Caki2 (cell line): ENCODE data around the gene UTP3. TPM values are rescaled to one million over a fixed set of nuclear protein-coding genes. Genes with fewer than 3 reads are reported as not detected.

ENCODE experiments used
- DNase-seq: peaks from one replicate; pipeline ENCODE4 v3.0.0-alpha.2; 2015; ENCODE audit warnings: low read depth
- in situ Hi-C: cut with HindIII; loops from 2 replicates; pipeline ENCODE4 v1.10.0; 2016; ENCODE audit warnings: low sequenced_read_pairs, low pct_unique_long_range_greater_than_20kb, mixed read lengths
- total RNA-seq: library from RNA; depleted of rRNA; stranded (reverse); fragments of >200 nt; shearing (Covaris generic); gene quantifications from 2 replicates; pipeline ENCODE4 v1.2.3, GENCODE V29; 2014; ENCODE audit warnings: low replicate concordance; rRNA removed

UTP3 gene
- total RNA-seq, 1 experiment from 2014 or later = 9.5 TPM

- in situ Hi-C loops = no loop called here
- DNase-seq = no peak
Measured at GRCh38 chr4:70737409-70737808, 49.1 kb downstream of the UTP3 start.

DNA sequence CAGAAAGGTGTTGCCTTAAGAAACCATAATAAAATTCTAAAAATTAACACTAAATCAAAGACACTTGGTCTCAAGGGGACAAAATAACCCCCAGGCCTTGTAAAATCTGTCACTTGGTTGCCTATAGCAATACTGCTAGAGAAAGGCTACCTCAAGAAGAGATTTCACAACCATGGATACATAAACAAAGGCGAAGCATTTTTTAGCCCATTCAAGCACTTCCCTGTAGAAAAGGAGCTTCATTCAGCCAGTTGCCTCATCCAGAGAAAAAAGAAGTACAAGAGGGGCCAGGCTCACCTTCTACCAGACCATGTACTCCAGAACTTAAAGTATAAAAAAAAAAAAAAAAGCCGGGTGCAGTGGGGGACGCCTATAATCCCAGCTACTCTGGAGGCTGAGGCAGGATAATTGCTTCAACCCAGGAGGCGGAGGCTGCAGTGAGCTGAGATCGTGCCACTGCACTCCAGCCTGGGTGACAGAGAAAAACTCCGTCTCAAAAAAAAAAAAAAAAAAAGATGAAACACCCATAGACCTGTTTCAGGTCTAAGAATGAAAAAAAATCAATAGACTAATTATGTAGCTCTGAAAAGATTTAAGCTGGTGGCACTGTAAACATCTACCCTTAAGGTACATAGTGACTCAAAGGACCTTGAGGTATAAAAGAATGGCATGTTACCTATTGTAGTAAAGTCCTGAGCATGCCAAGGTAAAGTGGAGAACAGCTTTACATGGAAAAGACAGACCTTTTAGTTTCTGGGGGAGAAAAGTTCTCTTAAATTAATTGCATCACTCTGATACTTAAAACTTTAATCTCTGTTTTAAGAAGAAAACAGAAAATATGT lies 51.4 kb downstream of the UTP3 start:
- in situ Hi-C loops = no loop called here

More for the DNA sequence above, 51.4 kb downstream of the UTP3 start:
- no peak for DNase-seq

Other genes starting within 250 kb of the UTP3 start
- gene MUC7, start 216.3 kb upstream of the UTP3 start, total RNA-seq = not detected in 2 replicates
- gene AMTN, start 170.0 kb upstream of the UTP3 start, total RNA-seq = not detected in 2 replicates
- not detected in 2 replicates for gene AMBN, start 96.3 kb upstream of the UTP3 start, total RNA-seq
- gene ENAM, start 59.8 kb upstream of the UTP3 start, total RNA-seq = not detected in 2 replicates
- not detected in 2 replicates for gene JCHAIN, start 22.0 kb upstream of the UTP3 start, total RNA-seq
- 18.2 and 42.9 TPM in 2 replicates for gene RUFY3, start 33.4 kb downstream of the UTP3 start, total RNA-seq
- gene GRSF1, start 151.4 kb downstream of the UTP3 start, total RNA-seq = 95.2 and 97.6 TPM in 2 replicates
- 2.6 and 3.3 TPM in 2 replicates for gene MOB1B, start 213.8 kb downstream of the UTP3 start, total RNA-seq